HG03064 (cell line): ENCODE results near the gene CITED2.
"Not testable (repeated sequence)": the region's sequence is repeated elsewhere in the genome, so short reads cannot be mapped to it uniquely, and the experiment has no call there.

Experiments used
- ATAC-seq: cut with Tn5 transposase; IDR thresholded peaks from one replicate; pipeline ENCODE4 v1.9.1; 2021; ENCODE audit warnings: low read depth; ENCODE audit not compliant: unreplicated experiment

Gene CITED2

GRCh38 chr6:139368661-139369060 lies 5.8 kb downstream of the CITED2 start:
- ATAC-seq, result no peak

- ATAC-seq, result no peak
Measured at GRCh38 chr6:139367810-139368351, 6.6 kb downstream of the CITED2 start.

GRCh38 chr6:139364982-139365379 lies 9.5 kb downstream of the CITED2 start:
- no peak for ATAC-seq

- no peak for ATAC-seq
Measured at GRCh38 chr6:139364302-139364981, 10.0 kb downstream of the CITED2 start.

- ATAC-seq, result not testable (repeated sequence)
Measured at GRCh38 chr6:139363797-139364196, 10.7 kb downstream of the CITED2 start.

GRCh38 chr6:139363123-139363522 lies 11.3 kb downstream of the CITED2 start:
- not testable (repeated sequence) for ATAC-seq

- no peak for ATAC-seq
Measured at GRCh38 chr6:139361211-139361610, 13.2 kb downstream of the CITED2 start.

GRCh38 chr6:139356924-139357323 lies 17.5 kb downstream of the CITED2 start:
- ATAC-seq, result no peak

- no peak for ATAC-seq
Measured at GRCh38 chr6:139355777-139356445, 18.5 kb downstream of the CITED2 start.

GRCh38 chr6:139355172-139355571 lies 19.3 kb downstream of the CITED2 start:
- ATAC-seq, result peak; percentile 73

GRCh38 chr6:139354189-139354588 lies 20.3 kb downstream of the CITED2 start:
- ATAC-seq, result no peak

- no peak for ATAC-seq
Measured at GRCh38 chr6:139349464-139350020, 24.9 kb downstream of the CITED2 start.

GRCh38 chr6:139346392-139346791 lies 28.1 kb downstream of the CITED2 start:
- no peak for ATAC-seq

GRCh38 chr6:139344186-139344963 lies 30.1 kb downstream of the CITED2 start:
- no peak for ATAC-seq

- ATAC-seq, result no peak
Measured at GRCh38 chr6:139343052-139343750, 31.2 kb downstream of the CITED2 start.

GRCh38 chr6:139341060-139341459 lies 33.4 kb downstream of the CITED2 start:
- no peak for ATAC-seq

GRCh38 chr6:139338795-139339194 lies 35.7 kb downstream of the CITED2 start:
- ATAC-seq, result no peak

- ATAC-seq, result no peak
Measured at GRCh38 chr6:139337830-139338229, 36.6 kb downstream of the CITED2 start.

- ATAC-seq, result no peak
Measured at GRCh38 chr6:139337001-139337400, 37.4 kb downstream of the CITED2 start.

- no peak for ATAC-seq
Measured at GRCh38 chr6:139336488-139336887, 38.0 kb downstream of the CITED2 start.
